Liver (tissue), 9 donors: ENCODE data around the gene PKMYT1. TPM values are rescaled to one million over a fixed set of nuclear protein-coding genes. Genes with fewer than 3 reads are reported as not detected.

Experiments used
- DNase-seq: peaks from one replicate; pipeline ENCODE4 v3.0.0-alpha.2; 2017; ENCODE audit warnings: low spot score
- H3K27ac ChIP-seq, 2 donors: one replicate each; pipeline ENCODE4 v1.7.0; 2013; ENCODE audit warnings: inconsistent platforms in 2 of 2, low read length in 2 of 2, control low read depth in 1 of 2, low read depth in 1 of 2, mild to moderate bottlenecking in 1 of 2
- H3K27me3 ChIP-seq, 4 donors: one replicate each; pipeline versions ENCODE4 v1.6.1 to v1.7.0; 2013; ENCODE audit warnings: low read length in 3 of 4, inconsistent platforms in 1 of 4, mild to moderate bottlenecking in 1 of 4, moderate library complexity in 1 of 4; ENCODE audit not compliant: control insufficient read depth in 4 of 4, insufficient read depth in 4 of 4
- H3K36me3 ChIP-seq, 4 donors: one replicate each; pipeline versions ENCODE4 v1.6.1 to v1.7.0; 2013; ENCODE audit warnings: low read length in 3 of 4, mild to moderate bottlenecking in 3 of 4, low read depth in 1 of 4, moderate library complexity in 1 of 4; ENCODE audit not compliant: control insufficient read depth in 4 of 4, insufficient read depth in 3 of 4
- H3K4me1 ChIP-seq, 4 donors: one replicate each; pipeline versions ENCODE4 v1.6.1 to v1.7.0; 2013; ENCODE audit warnings: low read length in 3 of 4, mild to moderate bottlenecking in 3 of 4, moderate library complexity in 1 of 4; ENCODE audit not compliant: control insufficient read depth in 4 of 4, insufficient read depth in 4 of 4
- H3K4me3 ChIP-seq, 3 donors: one replicate each; pipeline versions ENCODE4 v1.6.1 to v1.7.0; 2013; ENCODE audit warnings: low read length in 3 of 3, control low read depth in 1 of 3, low read depth in 1 of 3, mild to moderate bottlenecking in 1 of 3
- H3K9ac ChIP-seq, 2 donors: one replicate each; pipeline ENCODE4 v1.7.0; 2013; ENCODE audit warnings: low read length in 2 of 2, mild to moderate bottlenecking in 2 of 2, moderate library complexity in 2 of 2, control low read depth in 1 of 2, low read depth in 1 of 2
- H3K9me3 ChIP-seq, 4 donors: one replicate each; pipeline versions ENCODE4 v1.6.1 to v1.7.0; 2013; ENCODE audit warnings: low read length in 3 of 4; ENCODE audit not compliant: control insufficient read depth in 4 of 4
- EGR1 ChIP-seq, 2 donors: IDR thresholded peaks; 2 replicates each; pipeline ENCODE4 v1.6.1; 2016 to 2018; ENCODE audit warnings: antibody characterized with exemption in 2 of 2, low read depth in 2 of 2
- FOXA1 ChIP-seq: IDR thresholded peaks from 2 replicates; pipeline ENCODE4 v1.6.1; 2016; ENCODE audit warnings: antibody characterized with exemption
- FOXA2 ChIP-seq: IDR thresholded peaks from 2 replicates; pipeline ENCODE4 v1.6.1; 2016; ENCODE audit warnings: antibody characterized with exemption
- GABPA ChIP-seq, 2 donors: IDR thresholded peaks in 1 of 2; conservative IDR thresholded peaks in 1 of 2; 2 replicates each; pipeline ENCODE4 v1.6.1; 2016; ENCODE audit warnings: antibody characterized with exemption in 2 of 2, mild to moderate bottlenecking in 1 of 2, moderate library complexity in 1 of 2
- HNF4A ChIP-seq, 2 donors: conservative IDR thresholded peaks; 2 replicates each; pipeline ENCODE4 v1.6.1; 2016; ENCODE audit warnings: antibody characterized with exemption in 2 of 2, mild to moderate bottlenecking in 2 of 2
- HNF4G ChIP-seq: IDR thresholded peaks from 2 replicates; pipeline ENCODE4 v1.6.1; 2016; ENCODE audit warnings: antibody characterized with exemption
- JUND ChIP-seq, 2 donors: IDR thresholded peaks; 2 replicates each; pipeline ENCODE4 v1.6.1; 2016; ENCODE audit warnings: antibody characterized with exemption in 2 of 2
- MAX ChIP-seq: IDR thresholded peaks from 2 replicates; pipeline ENCODE4 v1.6.1; 2016; ENCODE audit warnings: antibody characterized with exemption
- NR2F2 ChIP-seq: IDR thresholded peaks from 2 replicates; pipeline ENCODE4 v1.6.1; 2016; ENCODE audit warnings: antibody characterized with exemption
- RAD21 ChIP-seq, 2 donors: IDR thresholded peaks; 2 replicates each; pipeline ENCODE4 v1.6.1; 2016; ENCODE audit warnings: antibody characterized with exemption in 2 of 2, mild to moderate bottlenecking in 2 of 2
- RXRA ChIP-seq, 2 donors: IDR thresholded peaks; 2 replicates each; pipeline ENCODE4 v1.6.1; 2017 to 2018; ENCODE audit warnings: antibody characterized with exemption in 2 of 2, mild to moderate bottlenecking in 1 of 2
- SP1 ChIP-seq: IDR thresholded peaks from 2 replicates; pipeline ENCODE4 v1.6.1; 2018; ENCODE audit warnings: antibody characterized with exemption, mild to moderate bottlenecking
- TAF1 ChIP-seq: conservative IDR thresholded peaks from 2 replicates; pipeline ENCODE4 v1.6.1; 2016; ENCODE audit warnings: antibody characterized with exemption, mild to moderate bottlenecking
- YY1 ChIP-seq: IDR thresholded peaks from 2 replicates; pipeline ENCODE4 v1.6.1; 2016; ENCODE audit warnings: antibody characterized with exemption, mild to moderate bottlenecking
- ZBTB33 ChIP-seq: IDR thresholded peaks from 2 replicates; pipeline ENCODE4 v1.6.1; 2016; ENCODE audit warnings: antibody characterized with exemption
- WGBS: extraction: QIAGEN DNeasy Blood & Tissue Kit; methylation state at CpG from one replicate; pipeline ENCODE4 v1.1.7; 2013; 5-methylcytosine and 5-hydroxymethylcytosine counted together
- polyA plus RNA-seq, 2 donors: library from polyadenylated mRNA; stranded (reverse) in 1 of 2; unstranded in 1 of 2; fragments of 200-250 nt in 1 of 2; fragments of >200 nt in 1 of 2; fragmentation: Nextera tagmentation in 1 of 2; extraction: Ambion mirVana in 1 of 2; gene quantifications; one replicate each; pipeline versions ENCODE4 v1.2.1 to v1.2.3, GENCODE V29; 2013 to 2015
- total RNA-seq, 2 donors: library from RNA; depleted of rRNA; stranded (reverse); fragments of >200 nt; gene quantifications; one replicate each; pipeline ENCODE4 v1.2.3, GENCODE V29; 2014
- TF ChIP-seq, protein P1 (sequence below): IDR thresholded peaks from 2 replicates; pipeline ENCODE4 v1.6.1; 2016; ENCODE audit warnings: antibody characterized with exemption, mild to moderate bottlenecking
- TF ChIP-seq, protein P2 (sequence below): fragments of 150-350 bp; IDR thresholded peaks from 2 replicates; pipeline ENCODE4 v1.5.1; 2017; ENCODE audit warnings: improper control_type of control experiment, low read depth, low read length; ENCODE audit not compliant: missing input control
- TF ChIP-seq, protein P3 (sequence below): IDR thresholded peaks from 2 replicates; pipeline ENCODE4 v1.6.1; 2016; ENCODE audit warnings: antibody characterized with exemption
- donor health status: healthy.
- donor health status: healthy.
- donor health status: healthy.
- donor health status: healthy.
- donor health status: healthy.

Gene PKMYT1
- total and polyA plus RNA-seq, 4 donors = 0.50 to 15.8 (median 2.6) TPM

DNA sequence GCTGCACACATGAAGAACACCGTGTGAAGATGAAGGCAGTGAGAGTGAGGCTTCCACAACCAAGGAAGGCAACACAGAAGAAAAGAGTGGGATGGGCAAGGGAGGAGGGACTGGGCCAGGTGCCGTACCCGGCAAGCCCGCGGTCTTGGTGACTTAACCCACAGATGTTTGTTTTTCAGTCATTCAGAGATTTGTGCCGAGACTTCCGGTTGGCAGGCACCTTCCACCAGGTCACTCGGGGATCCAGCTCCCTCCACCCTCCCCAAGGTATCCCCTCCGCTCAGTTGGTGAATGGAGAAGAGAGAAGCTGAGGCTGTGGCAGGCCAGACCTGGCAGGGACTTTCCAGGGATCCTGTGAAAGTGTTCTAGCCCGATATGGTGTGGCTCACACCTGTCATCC is 21.0 kb downstream of the PKMYT1 start:
- H3K4me3 ChIP-seq = no peak overlapping the region
- no peaks in the 10 kb centered on the region for H3K36me3 ChIP-seq
- no peak overlapping the region for H3K27ac ChIP-seq
- no peak for DNase-seq
- H3K9ac ChIP-seq = no peak overlapping the region
- peaks cover 3 to 10% (median 6%) of the 10 kb centered on the region in 4 donors for H3K4me1 ChIP-seq
- TF ChIP-seq FOXA2 (no peak), FOXA1 (no peak), HNF4G (no peak), TAF1 (no peak), MAX (no peak), RXRA (IDR thresholded peaks at IDR 0.05) (no peak), YY1 (no peak), EGR1 (IDR thresholded peaks at IDR 0.05; ENCODE audit: low read depth in 2 of 2) (no peak), SP1 (no peak), RAD21 (IDR thresholded peaks at IDR 0.05) (no peak), HNF4A (conservative IDR thresholded peaks at IDR 0.05) (no peak), NR2F2 (no peak)
- TF ChIP-seq, protein P1, sequence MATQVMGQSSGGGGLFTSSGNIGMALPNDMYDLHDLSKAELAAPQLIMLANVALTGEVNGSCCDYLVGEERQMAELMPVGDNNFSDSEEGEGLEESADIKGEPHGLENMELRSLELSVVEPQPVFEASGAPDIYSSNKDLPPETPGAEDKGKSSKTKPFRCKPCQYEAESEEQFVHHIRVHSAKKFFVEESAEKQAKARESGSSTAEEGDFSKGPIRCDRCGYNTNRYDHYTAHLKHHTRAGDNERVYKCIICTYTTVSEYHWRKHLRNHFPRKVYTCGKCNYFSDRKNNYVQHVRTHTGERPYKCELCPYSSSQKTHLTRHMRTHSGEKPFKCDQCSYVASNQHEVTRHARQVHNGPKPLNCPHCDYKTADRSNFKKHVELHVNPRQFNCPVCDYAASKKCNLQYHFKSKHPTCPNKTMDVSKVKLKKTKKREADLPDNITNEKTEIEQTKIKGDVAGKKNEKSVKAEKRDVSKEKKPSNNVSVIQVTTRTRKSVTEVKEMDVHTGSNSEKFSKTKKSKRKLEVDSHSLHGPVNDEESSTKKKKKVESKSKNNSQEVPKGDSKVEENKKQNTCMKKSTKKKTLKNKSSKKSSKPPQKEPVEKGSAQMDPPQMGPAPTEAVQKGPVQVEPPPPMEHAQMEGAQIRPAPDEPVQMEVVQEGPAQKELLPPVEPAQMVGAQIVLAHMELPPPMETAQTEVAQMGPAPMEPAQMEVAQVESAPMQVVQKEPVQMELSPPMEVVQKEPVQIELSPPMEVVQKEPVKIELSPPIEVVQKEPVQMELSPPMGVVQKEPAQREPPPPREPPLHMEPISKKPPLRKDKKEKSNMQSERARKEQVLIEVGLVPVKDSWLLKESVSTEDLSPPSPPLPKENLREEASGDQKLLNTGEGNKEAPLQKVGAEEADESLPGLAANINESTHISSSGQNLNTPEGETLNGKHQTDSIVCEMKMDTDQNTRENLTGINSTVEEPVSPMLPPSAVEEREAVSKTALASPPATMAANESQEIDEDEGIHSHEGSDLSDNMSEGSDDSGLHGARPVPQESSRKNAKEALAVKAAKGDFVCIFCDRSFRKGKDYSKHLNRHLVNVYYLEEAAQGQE = no peak
- TF ChIP-seq, protein P2, sequence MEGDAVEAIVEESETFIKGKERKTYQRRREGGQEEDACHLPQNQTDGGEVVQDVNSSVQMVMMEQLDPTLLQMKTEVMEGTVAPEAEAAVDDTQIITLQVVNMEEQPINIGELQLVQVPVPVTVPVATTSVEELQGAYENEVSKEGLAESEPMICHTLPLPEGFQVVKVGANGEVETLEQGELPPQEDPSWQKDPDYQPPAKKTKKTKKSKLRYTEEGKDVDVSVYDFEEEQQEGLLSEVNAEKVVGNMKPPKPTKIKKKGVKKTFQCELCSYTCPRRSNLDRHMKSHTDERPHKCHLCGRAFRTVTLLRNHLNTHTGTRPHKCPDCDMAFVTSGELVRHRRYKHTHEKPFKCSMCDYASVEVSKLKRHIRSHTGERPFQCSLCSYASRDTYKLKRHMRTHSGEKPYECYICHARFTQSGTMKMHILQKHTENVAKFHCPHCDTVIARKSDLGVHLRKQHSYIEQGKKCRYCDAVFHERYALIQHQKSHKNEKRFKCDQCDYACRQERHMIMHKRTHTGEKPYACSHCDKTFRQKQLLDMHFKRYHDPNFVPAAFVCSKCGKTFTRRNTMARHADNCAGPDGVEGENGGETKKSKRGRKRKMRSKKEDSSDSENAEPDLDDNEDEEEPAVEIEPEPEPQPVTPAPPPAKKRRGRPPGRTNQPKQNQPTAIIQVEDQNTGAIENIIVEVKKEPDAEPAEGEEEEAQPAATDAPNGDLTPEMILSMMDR = no peak
- no peaks in the 10 kb centered on the region for H3K9me3 ChIP-seq
- WGBS = 55% methylated on average over 10 of the region's 10 CpGs
- peaks cover 0 to 7% (median 3%) of the 10 kb centered on the region in 4 donors for H3K27me3 ChIP-seq

DNA sequence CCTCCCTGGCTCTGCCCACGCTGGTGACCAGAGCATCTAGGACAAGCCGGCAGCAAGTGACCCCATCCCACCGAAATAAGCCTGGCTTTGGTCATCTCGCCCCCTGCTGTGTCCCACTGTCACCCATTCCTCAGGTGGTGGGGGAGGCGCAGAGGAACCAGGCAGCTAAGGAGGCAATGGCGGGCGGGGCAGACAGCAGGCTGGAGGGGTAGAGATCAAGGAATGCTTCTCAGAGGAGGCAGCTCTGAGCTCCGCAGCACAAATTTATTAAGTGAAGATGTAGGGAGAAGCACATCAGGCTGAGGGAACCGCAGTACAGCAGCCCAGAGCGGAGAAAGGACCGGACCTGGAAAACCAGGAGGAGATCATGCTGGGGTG is 23.7 kb downstream of the PKMYT1 start:
- Histone ChIP-seq H3K36me3 (no peaks in the 10 kb centered on the region), H3K9ac (no peak overlapping the region), H3K27me3 (peaks cover 0 to 2% (median 0%) of the 10 kb centered on the region in 4 donors), H3K9me3 (no peaks in the 10 kb centered on the region), H3K27ac (no peak overlapping the region), H3K4me3 (no peak overlapping the region), H3K4me1 (no peaks in the 10 kb centered on the region)
- DNase-seq = no peak
- 85% methylated on average over 11 of the region's 11 CpGs for WGBS
- TF ChIP-seq YY1 = no peak
- no peak for TF ChIP-seq RXRA (IDR thresholded peaks at IDR 0.05)
- TF ChIP-seq, protein P2 = no peak
- no peak for TF ChIP-seq EGR1 (IDR thresholded peaks at IDR 0.05; ENCODE audit: low read depth in 2 of 2)
- TF ChIP-seq, protein P1 = no peak
- no peak for TF ChIP-seq SP1
- no peak for TF ChIP-seq RAD21 (IDR thresholded peaks at IDR 0.05)
- no peak for TF ChIP-seq ZBTB33
- TF ChIP-seq, protein P3, sequence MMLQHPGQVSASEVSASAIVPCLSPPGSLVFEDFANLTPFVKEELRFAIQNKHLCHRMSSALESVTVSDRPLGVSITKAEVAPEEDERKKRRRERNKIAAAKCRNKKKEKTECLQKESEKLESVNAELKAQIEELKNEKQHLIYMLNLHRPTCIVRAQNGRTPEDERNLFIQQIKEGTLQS = no peak
- TF ChIP-seq FOXA2 = no peak
- no peak for TF ChIP-seq JUND (IDR thresholded peaks at IDR 0.05)
- TF ChIP-seq NR2F2 = no peak
- TF ChIP-seq FOXA1 = no peak
- no peak for TF ChIP-seq MAX
- no peak for TF ChIP-seq GABPA (IDR thresholded peaks at IDR 0.05 in 1 of 2, conservative IDR thresholded peaks at IDR 0.05 in 1 of 2)
